Osteoblast (primary cell): Measurements from ENCODE around the gene FRZB. TPM values are rescaled to one million over a fixed set of nuclear protein-coding genes. Genes with fewer than 3 reads are reported as not detected.

Experiments
- DNase-seq: peaks from one replicate; pipeline ENCODE4 v3.0.0; 2011; ENCODE audit warnings: low spot score, mixed read lengths; ENCODE audit not compliant: insufficient read length; ENCODE audit errors: missing footprints
- H2AFZ ChIP-seq: 2 replicates; pipeline ENCODE4 v1.6.0; 2011; ENCODE audit warnings: mild to moderate bottlenecking, low read length
- H3K27ac ChIP-seq: 2 replicates; pipeline ENCODE4 v1.5.1; 2011; ENCODE audit warnings: mild to moderate bottlenecking, low read depth, low read length, moderate library complexity
- H3K27me3 ChIP-seq: 2 replicates; pipeline ENCODE4 v1.6.0; 2012; ENCODE audit warnings: mild to moderate bottlenecking, control low read depth, inconsistent platforms, low read length, moderate library complexity; ENCODE audit not compliant: insufficient read depth
- H3K36me3 ChIP-seq: 2 replicates; pipeline ENCODE4 v1.5.1; 2011; ENCODE audit warnings: mild to moderate bottlenecking, low read length, control low read depth, moderate library complexity; ENCODE audit not compliant: insufficient read depth
- H3K4me1 ChIP-seq: 2 replicates; pipeline ENCODE4 v1.5.1; 2011; ENCODE audit warnings: mild to moderate bottlenecking, low read length, control low read depth, moderate library complexity; ENCODE audit not compliant: insufficient read depth
- H3K4me2 ChIP-seq: 2 replicates; pipeline ENCODE4 v1.6.0; 2011; ENCODE audit warnings: mild to moderate bottlenecking, low read length; ENCODE audit not compliant: insufficient read depth
- H3K4me3 ChIP-seq: fragments of 200-600 bp; sonication (generic); 3 replicates; pipeline ENCODE4 v1.5.1; 2012; ENCODE audit warnings: mild to moderate bottlenecking, low read length, inconsistent platforms; ENCODE audit not compliant: insufficient read depth
- H3K79me2 ChIP-seq: 2 replicates; pipeline ENCODE4 v1.6.0; 2012; ENCODE audit warnings: mild to moderate bottlenecking, low read length, control low read depth, inconsistent platforms; ENCODE audit not compliant: insufficient read depth
- H3K9me3 ChIP-seq: 2 replicates; pipeline ENCODE4 v1.5.1; 2011; ENCODE audit warnings: low read depth, low read length, control low read depth
- H4K20me1 ChIP-seq: 2 replicates; pipeline ENCODE4 v1.6.0; 2012; ENCODE audit warnings: mild to moderate bottlenecking, low read length, control low read depth; ENCODE audit not compliant: insufficient read depth
- CTCF ChIP-seq: IDR thresholded peaks from 2 replicates; pipeline ENCODE4 v1.5.1; 2011; ENCODE audit warnings: mild to moderate bottlenecking, low read depth, low read length, moderate library complexity; ENCODE audit errors: extremely low read depth
- total RNA-seq: library from RNA; depleted of rRNA; stranded (reverse); fragments of >200 nt; gene quantifications from 2 replicates; pipeline ENCODE4 v1.2.3, GENCODE V29; 2012

The FRZB gene
- total RNA-seq, 1 donor = 0.36 TPM

GRCh38 chr2:182913064-182913463 is 46.6 kb upstream of the FRZB start:
- Histone ChIP-seq H3K4me1 (peaks cover 21% of the 10 kb centered on the region), H2AFZ (no peak overlapping the region), H3K27ac (no peak overlapping the region), H4K20me1 (peaks cover 4% of the 10 kb centered on the region), H3K9me3 (no peaks in the 10 kb centered on the region), H3K27me3 (no peaks in the 10 kb centered on the region), H3K4me2 (no peak overlapping the region), H3K36me3 (peaks cover 23% of the 10 kb centered on the region), H3K79me2 (no peaks in the 10 kb centered on the region), H3K4me3 (no peak overlapping the region)
- no peak for DNase-seq
- no peak for TF ChIP-seq CTCF

DNA sequence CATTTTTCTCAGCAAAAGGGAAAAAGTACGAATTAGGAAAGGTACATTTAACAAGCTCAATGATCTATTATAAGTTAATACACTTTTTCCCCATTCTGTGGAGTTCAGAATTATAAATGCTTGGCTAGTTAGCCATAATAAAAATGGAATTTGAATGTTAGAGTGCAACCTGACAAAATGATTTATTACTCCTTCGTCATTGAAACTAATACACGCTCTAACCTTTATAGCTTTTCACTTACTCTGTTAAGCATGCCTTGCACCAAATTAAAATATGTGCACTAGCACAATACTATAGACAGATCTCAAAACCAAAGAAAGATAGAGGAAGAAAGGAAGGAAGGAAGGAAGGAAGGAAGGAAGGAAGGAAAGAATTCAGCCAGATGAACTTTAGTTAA is 46.1 kb upstream of the FRZB start:
- Histone ChIP-seq H3K27ac (no peak overlapping the region), H3K4me3 (no peak overlapping the region), H3K27me3 (no peaks in the 10 kb centered on the region), H3K36me3 (peaks cover 23% of the 10 kb centered on the region), H3K4me2 (no peak overlapping the region), H4K20me1 (peaks cover 4% of the 10 kb centered on the region), H3K79me2 (no peaks in the 10 kb centered on the region), H3K4me1 (peaks cover 17% of the 10 kb centered on the region), H2AFZ (no peak overlapping the region), H3K9me3 (no peaks in the 10 kb centered on the region)
- no peak for TF ChIP-seq CTCF
- no peak for DNase-seq

DNA sequence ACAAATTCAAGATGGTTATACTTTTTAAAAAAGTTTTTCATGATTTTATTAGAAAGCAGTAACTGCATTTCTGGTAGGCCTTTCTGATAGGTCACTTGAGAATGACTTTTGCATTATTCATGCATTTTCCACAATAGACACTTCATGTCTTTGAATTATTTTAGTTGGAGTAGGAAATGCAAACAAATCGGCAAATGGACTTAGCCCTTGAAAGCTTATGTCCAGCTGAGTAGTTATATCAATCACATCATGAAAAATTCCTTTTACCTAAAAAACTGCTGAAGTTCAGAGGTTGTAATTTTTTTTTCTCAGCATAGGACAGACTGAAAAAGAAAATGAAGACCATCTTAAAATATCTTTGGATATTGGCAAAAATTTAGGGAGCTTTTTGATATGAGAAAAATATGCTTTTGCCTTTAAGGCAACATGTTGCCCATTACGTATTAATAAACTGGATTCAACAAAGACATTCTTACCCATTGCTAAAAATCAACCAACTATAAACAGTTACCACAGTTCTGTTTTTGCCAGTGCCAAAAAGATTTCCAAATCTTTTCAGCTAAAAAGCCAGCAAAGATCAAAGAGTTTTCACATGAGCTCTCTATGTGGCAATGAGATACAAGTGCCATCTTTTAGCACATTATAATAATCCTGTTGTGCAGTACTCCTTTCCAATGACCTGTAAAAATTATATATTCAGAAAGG is 45.5 kb upstream of the FRZB start:
- Histone ChIP-seq H2AFZ (no peak overlapping the region), H3K36me3 (peaks cover 23% of the 10 kb centered on the region), H3K27ac (no peak overlapping the region), H3K27me3 (no peaks in the 10 kb centered on the region), H4K20me1 (peaks cover 4% of the 10 kb centered on the region), H3K4me3 (no peak overlapping the region), H3K4me1 (peaks cover 17% of the 10 kb centered on the region), H3K4me2 (no peak overlapping the region), H3K79me2 (no peaks in the 10 kb centered on the region), H3K9me3 (no peaks in the 10 kb centered on the region)
- no peak for TF ChIP-seq CTCF
- DNase-seq = no peak

- no peak for TF ChIP-seq CTCF
- H4K20me1 ChIP-seq = peaks cover 4% of the 10 kb centered on the region
- H3K79me2 ChIP-seq = no peaks in the 10 kb centered on the region
- peaks cover 12% of the 10 kb centered on the region for H3K4me1 ChIP-seq
- H3K27ac ChIP-seq = no peak overlapping the region
- H2AFZ ChIP-seq = no peak overlapping the region
- H3K4me3 ChIP-seq = no peak overlapping the region
- peaks cover 23% of the 10 kb centered on the region for H3K36me3 ChIP-seq
- no peaks in the 10 kb centered on the region for H3K27me3 ChIP-seq
- H3K9me3 ChIP-seq = no peaks in the 10 kb centered on the region
- H3K4me2 ChIP-seq = no peak overlapping the region
- DNase-seq = no peak
Measured at GRCh38 chr2:182910965-182911364, 44.5 kb upstream of the FRZB start.
